ENCODE results near the gene SLC6A20. TPM values are rescaled to one million over a fixed set of nuclear protein-coding genes. Genes with fewer than 3 reads are reported as not detected.
A peak's percentile ranks its signal among the peaks of the same experiment; 100 is the strongest.
"Not testable (repeated sequence)": the region's sequence is repeated elsewhere in the genome, so short reads cannot be mapped to it uniquely, and the experiment has no call there.

The SLC6A20 gene
- total RNA-seq, 1 donor from 2014 or later, result not detected

DNA sequence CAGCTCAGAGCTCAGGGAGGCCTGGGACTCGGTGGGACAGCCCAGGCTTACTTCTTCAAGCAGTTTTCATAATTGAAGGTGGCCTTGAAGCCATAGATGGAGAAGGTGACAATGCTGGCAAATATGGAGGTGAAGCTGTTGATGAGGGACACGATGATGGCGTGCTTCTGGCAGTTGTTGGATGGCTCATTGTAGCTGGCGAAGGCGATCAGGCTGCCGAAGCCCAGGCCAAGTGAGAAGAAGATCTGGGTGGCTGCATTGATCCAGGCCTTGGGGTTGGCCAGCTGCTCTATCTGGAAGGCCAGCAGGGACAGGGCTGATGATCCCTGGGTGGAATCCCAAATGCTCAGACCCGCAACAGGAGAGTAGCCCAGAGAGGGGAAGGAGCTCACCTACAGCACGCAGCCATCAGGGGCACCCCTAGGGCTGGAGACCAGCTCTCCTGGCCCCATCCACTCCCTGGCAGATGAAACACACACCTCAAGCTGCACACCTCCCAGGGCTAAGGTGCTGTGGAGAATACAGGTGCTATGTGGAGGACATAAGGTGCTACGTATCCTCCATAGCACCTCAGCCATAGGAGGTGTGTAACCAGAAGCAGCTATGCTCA lies 25.1 kb downstream of the SLC6A20 start:
- Mint-ChIP-seq H3K27ac (no peak overlapping the region), H3K9me3 (peaks cover 4% of the 10 kb centered on the region), H3K4me3 (no peak overlapping the region), H3K36me3 (ENCODE audit: low read depth) (no peaks in the 10 kb centered on the region), H3K4me1 (peaks cover 11% of the 10 kb centered on the region), H3K27me3 (peaks cover 60% of the 10 kb centered on the region)
- intact Hi-C loops (cut with micrococcal nuclease), result no loop called here
- no peak for DNase-seq

DNA sequence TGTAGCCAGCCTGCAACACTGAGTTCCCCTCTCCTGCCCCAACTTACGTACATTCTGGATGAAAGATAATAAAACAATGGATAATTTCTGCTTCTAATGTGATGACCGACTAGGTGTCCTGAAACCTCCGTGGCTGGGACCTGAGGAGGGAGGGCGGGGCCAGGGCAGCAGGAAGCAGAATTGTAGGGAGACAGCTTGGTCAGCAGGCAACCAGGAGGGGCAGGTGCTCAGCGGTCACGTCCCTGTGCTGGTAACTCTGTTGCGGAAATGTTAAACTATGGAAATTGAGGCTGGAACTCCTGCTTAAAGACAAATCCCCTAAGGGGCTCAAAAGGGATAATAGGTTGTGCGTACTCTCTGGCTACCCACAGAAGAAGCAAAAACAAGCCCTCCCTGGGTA lies 30.4 kb downstream of the SLC6A20 start:
- H3K4me3 Mint-ChIP-seq, result no peak overlapping the region
- DNase-seq, result no peak
- H3K9me3 Mint-ChIP-seq, result peaks cover 4% of the 10 kb centered on the region
- peaks cover 43% of the 10 kb centered on the region for H3K27me3 Mint-ChIP-seq
- no peaks in the 10 kb centered on the region for H3K36me3 Mint-ChIP-seq (ENCODE audit: low read depth)
- peaks cover 2% of the 10 kb centered on the region for H3K4me1 Mint-ChIP-seq
- intact Hi-C loops (cut with micrococcal nuclease), result loop anchor here (10.0 kb wide), 1 partner anchor 609 kb away; the partner anchor contains the start of gene CCR5
- H3K27ac Mint-ChIP-seq, result no peak overlapping the region

DNA sequence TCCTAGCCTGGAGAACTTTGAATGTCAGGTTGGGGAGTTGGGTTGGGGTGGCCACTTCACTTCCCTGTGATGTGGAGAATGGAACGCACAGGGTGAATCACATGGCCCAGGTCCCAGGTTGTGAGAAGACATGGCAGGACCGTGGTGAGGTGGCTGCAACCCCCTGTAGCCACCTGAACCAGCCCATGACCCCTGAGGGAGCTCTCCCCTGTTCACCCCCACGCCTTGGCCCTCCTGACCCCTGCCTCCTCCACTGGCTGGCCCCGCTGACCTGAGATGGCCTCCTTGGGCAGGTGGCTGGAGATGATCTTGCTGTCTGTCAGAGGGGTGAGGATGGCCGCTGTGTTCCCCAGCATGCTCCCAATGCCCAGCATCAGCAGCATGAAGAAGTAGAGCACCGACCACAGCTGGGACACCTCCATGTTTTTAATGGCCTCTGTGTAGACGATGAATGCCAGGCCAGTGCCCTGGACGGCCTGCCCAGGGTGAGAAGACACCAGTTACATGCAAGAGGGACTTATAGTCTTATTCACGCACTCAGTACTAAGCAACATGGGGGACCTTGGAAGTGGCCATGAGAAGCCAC lies 31.0 kb downstream of the SLC6A20 start:
- Mint-ChIP-seq H3K4me3 (no peak overlapping the region), H3K27me3 (peaks cover 38% of the 10 kb centered on the region), H3K9me3 (peaks cover 4% of the 10 kb centered on the region), H3K36me3 (ENCODE audit: low read depth) (no peaks in the 10 kb centered on the region), H3K4me1 (peaks cover 2% of the 10 kb centered on the region), H3K27ac (no peak overlapping the region)
- DNase-seq, result no peak
- intact Hi-C loops (cut with micrococcal nuclease), result loop anchor here (10.0 kb wide), 1 partner anchor 609 kb away; the partner anchor contains the start of gene CCR5

DNA sequence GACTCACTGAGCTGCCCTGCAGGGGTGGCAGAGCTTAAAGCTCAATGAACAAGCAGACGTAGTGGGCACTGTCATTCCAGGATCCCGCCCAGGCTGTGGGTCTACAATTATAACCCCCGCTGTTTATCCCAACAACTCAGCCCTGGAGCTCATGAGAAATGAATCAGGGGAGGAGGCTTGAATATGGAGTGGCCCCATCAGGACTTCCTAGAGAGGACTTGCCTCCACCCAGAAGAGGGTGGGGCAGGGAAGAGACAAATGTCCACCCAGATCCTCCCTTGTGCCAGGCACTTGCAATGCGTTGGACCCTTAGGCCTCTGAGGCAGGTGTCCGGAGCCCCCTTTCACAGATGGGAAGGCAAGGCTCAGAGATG lies 33.0 kb downstream of the SLC6A20 start:
- intact Hi-C loops (cut with micrococcal nuclease), result loop anchor here (5.0 to 10.0 kb wide), 2 partner anchors 79 to 612 kb away; partner anchors contain the start of genes CCR5 and LZTFL1

DNA sequence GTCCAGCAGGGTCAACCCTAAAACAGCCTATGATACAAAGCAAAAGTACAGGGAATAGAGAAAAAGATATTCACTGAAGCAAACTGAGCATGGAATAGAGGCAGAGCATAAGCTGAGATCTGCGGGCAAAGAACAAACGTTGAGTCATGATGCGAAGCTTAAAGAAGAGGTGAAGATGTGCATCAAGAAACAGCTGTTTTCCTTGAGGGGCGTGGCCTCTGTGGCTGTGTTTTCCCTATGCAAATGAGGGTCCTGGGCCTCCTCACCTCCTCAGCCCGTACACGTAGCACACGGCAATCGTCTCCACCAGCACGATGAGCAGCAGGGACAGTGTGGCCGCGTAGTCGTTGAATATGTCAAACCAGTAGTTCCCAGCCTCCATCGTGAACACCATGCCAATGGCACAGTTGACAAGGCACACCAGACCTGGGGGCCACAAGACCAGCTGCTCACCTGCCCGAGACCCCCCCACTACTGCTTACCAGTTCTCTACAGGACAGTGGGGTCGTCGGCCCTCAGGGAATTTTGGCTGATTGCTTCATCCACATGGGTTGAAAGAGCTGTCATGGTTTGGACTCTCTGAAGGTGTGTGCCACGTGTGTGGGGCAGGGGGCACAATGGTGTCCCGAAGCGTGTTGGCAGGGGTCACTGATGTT lies 33.6 kb downstream of the SLC6A20 start:
- DNase-seq, result no peak
- H3K27me3 Mint-ChIP-seq, result peaks cover 16% of the 10 kb centered on the region
- intact Hi-C loops (cut with micrococcal nuclease), result loop anchor here (5.0 to 10.0 kb wide), 2 partner anchors 80 to 612 kb away; partner anchors contain the start of genes CCR5 and LZTFL1
- peaks cover 4% of the 10 kb centered on the region for H3K9me3 Mint-ChIP-seq
- H3K4me3 Mint-ChIP-seq, result no peak overlapping the region
- no peak overlapping the region for H3K27ac Mint-ChIP-seq
- H3K36me3 Mint-ChIP-seq (ENCODE audit: low read depth), result no peaks in the 10 kb centered on the region
- peaks cover 2% of the 10 kb centered on the region for H3K4me1 Mint-ChIP-seq

More for the DNA sequence above, 33.0 kb downstream of the SLC6A20 start:
- no peaks in the 10 kb centered on the region for H3K36me3 Mint-ChIP-seq (ENCODE audit: low read depth)
- H3K27me3 Mint-ChIP-seq, result peaks cover 21% of the 10 kb centered on the region
- no peak overlapping the region for H3K27ac Mint-ChIP-seq
- peaks cover 4% of the 10 kb centered on the region for H3K9me3 Mint-ChIP-seq
- H3K4me1 Mint-ChIP-seq, result peaks cover 2% of the 10 kb centered on the region
- no peak for DNase-seq
- no peak overlapping the region for H3K4me3 Mint-ChIP-seq

DNA sequence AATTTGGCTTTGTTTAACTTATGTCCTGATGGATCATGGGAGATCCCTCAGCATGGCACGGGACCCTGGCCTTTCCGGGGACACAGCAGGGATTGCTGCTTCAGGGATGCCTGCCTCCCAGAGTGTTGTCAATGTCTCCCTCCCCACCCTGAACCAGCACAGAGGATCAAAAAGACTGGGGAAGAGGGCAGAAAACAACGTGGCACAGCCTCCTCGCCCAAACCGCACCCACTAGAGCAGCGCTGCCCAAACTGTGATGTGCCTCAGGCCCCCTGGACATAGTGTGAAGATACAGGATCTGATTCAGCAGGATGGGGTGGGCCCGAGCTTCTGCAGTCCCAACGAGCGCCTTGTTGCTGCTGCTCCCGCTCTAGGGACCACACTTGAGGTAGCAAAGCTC lies 34.5 kb downstream of the SLC6A20 start:
- Mint-ChIP-seq H3K9me3 (no peaks in the 10 kb centered on the region), H3K27ac (no peak overlapping the region), H3K4me3 (no peak overlapping the region)

DNA sequence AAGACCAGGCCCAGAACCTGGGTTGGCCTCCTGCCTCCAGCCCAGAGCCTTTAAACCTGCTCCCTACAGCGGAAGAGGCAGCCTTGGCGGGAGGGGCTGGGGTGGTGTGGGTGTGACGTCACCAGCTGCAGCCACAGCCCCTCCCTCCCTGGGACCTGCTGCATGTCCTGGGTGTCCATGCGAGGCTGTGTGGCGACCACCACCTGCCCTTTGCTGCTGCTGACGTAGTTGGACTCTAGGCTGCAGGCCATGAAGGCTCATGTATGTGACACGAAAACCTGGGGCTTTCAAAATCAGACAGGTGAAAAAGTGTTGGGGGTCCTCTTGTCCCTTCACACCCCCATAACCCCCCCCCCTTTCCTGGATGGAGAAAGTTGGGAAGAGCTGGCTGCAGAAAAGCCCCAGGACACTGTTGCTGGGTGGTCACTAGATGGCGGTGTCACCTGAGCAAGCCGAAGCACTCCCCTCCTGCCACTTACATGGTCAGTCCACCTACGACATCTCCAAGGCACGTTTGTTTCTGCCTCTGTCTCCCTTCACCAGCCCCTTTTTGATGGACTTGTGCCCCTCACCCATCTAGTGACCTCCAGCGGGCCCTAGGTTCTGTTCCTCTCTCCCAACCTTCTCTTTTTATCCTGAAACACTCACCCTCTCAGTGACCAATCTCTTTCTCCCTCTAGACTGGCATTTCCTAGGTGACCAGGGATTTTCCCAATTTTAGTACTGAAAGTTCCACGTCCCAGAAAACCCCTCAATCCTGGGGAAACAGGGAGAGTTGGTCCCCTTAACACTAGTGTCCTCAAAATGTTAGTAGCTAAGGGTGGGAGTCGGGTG lies 35.2 kb downstream of the SLC6A20 start:
- Mint-ChIP-seq H3K4me1 (peaks cover 2% of the 10 kb centered on the region), H3K27ac (no peak overlapping the region), H3K9me3 (no peaks in the 10 kb centered on the region), H3K36me3 (ENCODE audit: low read depth) (no peaks in the 10 kb centered on the region), H3K4me3 (no peak overlapping the region), H3K27me3 (peaks cover 5% of the 10 kb centered on the region)
- intact Hi-C loops (cut with micrococcal nuclease), result loop anchor here (1.0 to 10.0 kb wide), 4 partner anchors 81 to 614 kb away; partner anchors contain the start of genes CCR5 and LZTFL1
- peak; percentile 76 for DNase-seq

More for the DNA sequence above, 34.5 kb downstream of the SLC6A20 start:
- Mint-ChIP-seq H3K27me3 (peaks cover 10% of the 10 kb centered on the region), H3K36me3 (ENCODE audit: low read depth) (no peaks in the 10 kb centered on the region), H3K4me1 (peaks cover 2% of the 10 kb centered on the region)
- DNase-seq, result no peak
- intact Hi-C loops (cut with micrococcal nuclease), result loop anchor here (1.0 to 10.0 kb wide), 4 partner anchors 80 to 613 kb away; partner anchors contain the start of genes CCR5 and LZTFL1

DNA sequence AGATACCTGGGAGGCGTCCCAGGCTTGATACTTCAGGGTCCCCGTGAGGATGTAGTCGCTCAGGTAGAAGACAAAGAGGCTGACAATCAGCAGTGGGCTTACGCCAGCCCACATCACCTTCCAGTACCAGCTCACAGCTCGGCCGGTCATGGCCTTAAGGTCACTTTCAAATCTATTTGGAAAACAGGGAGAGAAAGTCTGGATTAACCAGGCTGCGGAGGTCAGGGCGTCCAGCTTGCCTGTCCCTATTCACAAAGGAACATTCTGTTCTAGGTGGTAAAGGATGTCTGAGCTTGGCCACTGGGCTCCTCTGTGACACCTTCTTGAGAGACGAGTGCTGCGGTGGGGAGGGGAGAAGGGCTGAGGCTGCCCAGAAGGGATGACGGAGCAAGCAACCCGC lies 36.5 kb downstream of the SLC6A20 start:
- no peaks in the 10 kb centered on the region for H3K9me3 Mint-ChIP-seq
- intact Hi-C loops (cut with micrococcal nuclease), result loop anchor here (5.0 to 10.0 kb wide), 2 partner anchors 82 to 615 kb away; partner anchors contain the start of genes CCR5 and LZTFL1
- H3K4me1 Mint-ChIP-seq, result peaks cover 2% of the 10 kb centered on the region
- H3K36me3 Mint-ChIP-seq (ENCODE audit: low read depth), result no peaks in the 10 kb centered on the region
- no peak overlapping the region for H3K4me3 Mint-ChIP-seq
- DNase-seq, result no peak
- peaks cover 6% of the 10 kb centered on the region for H3K27me3 Mint-ChIP-seq
- no peak overlapping the region for H3K27ac Mint-ChIP-seq

DNA sequence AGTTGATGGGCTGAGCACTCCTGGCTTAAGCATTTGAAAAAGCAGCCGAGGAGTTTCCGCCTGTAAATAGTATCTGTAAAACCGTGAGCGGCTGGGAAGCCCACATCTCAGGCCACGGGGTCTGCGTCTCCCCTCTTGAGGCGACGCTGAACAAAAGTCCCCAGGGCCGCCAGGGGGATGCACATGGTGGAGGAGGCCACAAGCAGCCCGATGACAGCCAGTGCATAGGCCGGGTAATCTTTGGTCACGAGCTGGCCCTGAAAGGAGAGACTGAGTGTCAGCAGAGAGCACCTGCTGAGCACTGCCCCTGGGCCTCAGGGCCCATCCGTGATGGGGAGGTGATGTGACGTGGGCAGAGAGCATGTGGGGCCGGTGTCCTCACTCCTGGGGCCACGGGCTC lies 37.5 kb downstream of the SLC6A20 start:
- intact Hi-C loops (cut with micrococcal nuclease), result no loop called here
- Mint-ChIP-seq H3K4me1 (peaks cover 2% of the 10 kb centered on the region), H3K36me3 (ENCODE audit: low read depth) (peaks cover 3% of the 10 kb centered on the region), H3K27me3 (peaks cover 6% of the 10 kb centered on the region), H3K9me3 (no peaks in the 10 kb centered on the region), H3K4me3 (no peak overlapping the region), H3K27ac (no peak overlapping the region)
- no peak for DNase-seq

DNA sequence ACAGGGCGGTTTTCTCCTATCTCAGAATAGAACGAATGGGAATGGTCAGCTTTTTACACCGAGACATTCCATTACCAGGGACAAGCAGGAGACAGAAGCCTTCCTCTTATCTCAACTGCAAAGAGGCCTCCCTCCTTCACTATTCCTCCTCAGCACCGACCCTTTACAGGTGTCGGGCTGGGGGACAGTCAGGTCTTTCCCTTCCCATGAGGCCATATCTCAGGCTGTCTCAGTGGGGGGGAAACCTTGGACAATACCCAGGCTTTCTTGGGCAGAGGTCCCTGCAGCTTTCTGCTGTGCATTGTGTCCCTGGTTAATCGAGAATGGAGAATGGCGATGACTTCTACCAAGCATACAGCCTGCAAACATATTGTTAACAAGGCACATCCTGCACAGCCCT lies 39.2 kb downstream of the SLC6A20 start:
- not testable (repeated sequence) for H3K4me1 Mint-ChIP-seq

DNA sequence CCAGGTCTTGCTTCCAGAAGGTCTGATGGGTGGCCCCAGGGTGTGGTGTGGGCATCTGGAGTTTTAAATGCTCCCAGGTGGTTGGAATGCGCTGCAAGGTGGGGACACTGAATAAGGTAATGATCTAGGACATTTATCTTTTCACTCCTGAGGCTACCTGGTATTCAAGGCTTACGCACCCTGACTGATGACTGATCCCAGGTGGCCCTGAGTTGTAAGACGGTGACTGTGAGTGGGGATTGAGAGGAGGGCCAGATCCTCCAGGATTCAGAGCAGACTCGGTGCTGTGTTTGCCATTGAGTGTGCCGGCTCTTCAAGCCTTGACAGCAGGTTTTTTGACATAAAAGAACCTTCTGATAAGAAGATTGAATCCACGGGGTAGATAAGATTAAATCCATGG lies 40.3 kb downstream of the SLC6A20 start:
- no peaks in the 10 kb centered on the region for H3K9me3 Mint-ChIP-seq
- peaks cover 5% of the 10 kb centered on the region for H3K27me3 Mint-ChIP-seq
- intact Hi-C loops (cut with micrococcal nuclease), result no loop called here
- H3K4me3 Mint-ChIP-seq, result no peak overlapping the region
- no peaks in the 10 kb centered on the region for H3K4me1 Mint-ChIP-seq
- no peak for DNase-seq
- peaks cover 3% of the 10 kb centered on the region for H3K36me3 Mint-ChIP-seq (ENCODE audit: low read depth)
- no peak overlapping the region for H3K27ac Mint-ChIP-seq

More for the DNA sequence above, 39.2 kb downstream of the SLC6A20 start:
- H3K9me3 Mint-ChIP-seq; H3K36me3 Mint-ChIP-seq (ENCODE audit: low read depth); DNase-seq; H3K4me3 Mint-ChIP-seq; H3K27me3 Mint-ChIP-seq; intact Hi-C loops (cut with micrococcal nuclease); H3K27ac Mint-ChIP-seq: not testable (repeated sequence)

DNA sequence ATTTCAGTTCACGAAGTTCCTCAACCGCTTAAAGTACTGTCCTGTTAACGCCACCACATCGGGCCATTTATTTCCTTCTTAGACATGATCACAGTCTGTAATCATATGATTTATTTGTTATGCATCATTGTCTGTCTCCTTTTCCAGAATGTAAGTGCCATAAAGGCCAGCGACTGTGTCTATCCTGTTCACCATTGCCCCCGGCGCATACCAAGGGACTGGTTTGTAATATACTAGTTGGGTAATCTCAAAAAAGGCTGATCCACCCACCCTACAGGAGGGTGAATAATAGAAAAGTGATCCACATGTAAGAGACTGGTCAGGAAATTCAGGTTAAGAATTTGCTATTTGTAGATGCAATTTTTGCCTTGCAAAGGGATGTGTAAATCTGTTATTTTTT lies 41.9 kb downstream of the SLC6A20 start:
- Mint-ChIP-seq H3K4me1 (no peaks in the 10 kb centered on the region), H3K27ac (no peak overlapping the region), H3K27me3 (peaks cover 3% of the 10 kb centered on the region), H3K9me3 (no peaks in the 10 kb centered on the region), H3K4me3 (no peak overlapping the region), H3K36me3 (ENCODE audit: low read depth) (peaks cover 3% of the 10 kb centered on the region)
- intact Hi-C loops (cut with micrococcal nuclease), result no loop called here
- no peak for DNase-seq

DNA sequence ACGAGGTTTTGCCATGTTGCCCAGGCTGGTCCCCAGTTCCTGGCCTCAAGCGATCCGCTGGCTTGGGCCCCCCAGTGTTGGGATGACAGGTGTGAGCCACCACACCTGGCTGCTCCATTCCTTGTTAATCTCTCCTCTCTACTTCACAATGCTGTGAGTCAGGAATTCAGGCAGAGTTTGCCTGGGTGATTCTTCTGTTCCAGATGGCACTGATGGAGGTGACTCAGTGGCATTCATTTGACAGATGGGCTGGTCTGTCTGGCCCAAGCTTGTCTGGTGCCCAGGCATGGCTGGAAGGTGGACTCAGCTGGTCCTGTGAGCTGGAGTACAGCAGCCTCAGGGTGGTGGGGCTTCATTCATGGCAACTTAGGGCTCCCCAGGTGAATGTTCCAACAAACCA lies 43.2 kb downstream of the SLC6A20 start:
- Mint-ChIP-seq H3K36me3 (ENCODE audit: low read depth) (peaks cover 7% of the 10 kb centered on the region), H3K27me3 (peaks cover 3% of the 10 kb centered on the region), H3K4me1 (peaks cover 2% of the 10 kb centered on the region), H3K9me3 (no peaks in the 10 kb centered on the region), H3K27ac (no peak overlapping the region), H3K4me3 (no peak overlapping the region)
- DNase-seq, result no peak
- intact Hi-C loops (cut with micrococcal nuclease), result no loop called here
